Nephron progenitor cell (in vitro differentiated cells): ENCODE measurements around the gene ZFHX3.
A peak's percentile ranks its signal among the peaks of the same experiment; 100 is the strongest.

ENCODE experiments used
- DNase-seq: peaks from one replicate; pipeline ENCODE4 v3.0.0; 2021
- H3K27ac Mint-ChIP-seq: 2 replicates; pipeline ENCODE4 v1.8.0; 2021; ENCODE audit warnings: mild to moderate bottlenecking, moderate library complexity, mixed read lengths
- H3K27me3 Mint-ChIP-seq: 2 replicates; pipeline ENCODE4 v1.8.0; 2021; ENCODE audit warnings: mild to moderate bottlenecking, low read depth, mixed read lengths; ENCODE audit not compliant: poor library complexity
- H3K36me3 Mint-ChIP-seq: 2 replicates; pipeline ENCODE4 v1.8.0; 2021; ENCODE audit warnings: low read depth, mixed read lengths
- H3K4me1 Mint-ChIP-seq: 2 replicates; pipeline ENCODE4 v1.8.0; 2021; ENCODE audit warnings: mixed read lengths
- H3K4me3 Mint-ChIP-seq: 2 replicates; pipeline ENCODE4 v1.8.0; 2021; ENCODE audit warnings: mild to moderate bottlenecking, moderate library complexity, mixed read lengths
- H3K9me3 Mint-ChIP-seq: 2 replicates; pipeline ENCODE4 v1.8.0; 2021; ENCODE audit warnings: mild to moderate bottlenecking, moderate library complexity, mixed read lengths
- CTCF ChIP-seq: fragments of 200-600 bp; sonication (generic); IDR thresholded peaks from 2 replicates; pipeline ENCODE4 v1.5.0; 2021; ENCODE audit warnings: antibody characterized with exemption

ZFHX3 gene

GRCh38 chr16:72886346-72886974 is 161.5 kb downstream of the ZFHX3 start:
- TF ChIP-seq CTCF: no peak
- Mint-ChIP-seq H3K4me3 (no peak overlapping the region), H3K9me3 (no peaks in the 10 kb centered on the region), H3K4me1 (peaks cover 31% of the 10 kb centered on the region), H3K27ac (peak overlapping the region; percentile 84), H3K36me3 (peaks cover 74% of the 10 kb centered on the region), H3K27me3 (peaks cover 9% of the 10 kb centered on the region)
- no peak for DNase-seq

- peaks cover 68% of the 10 kb centered on the region for H3K36me3 Mint-ChIP-seq
- peaks cover 31% of the 10 kb centered on the region for H3K4me1 Mint-ChIP-seq
- no peak for DNase-seq
- TF ChIP-seq CTCF: no peak
- peaks cover 5% of the 10 kb centered on the region for H3K27me3 Mint-ChIP-seq
- H3K4me3 Mint-ChIP-seq: no peak overlapping the region
- H3K9me3 Mint-ChIP-seq: no peaks in the 10 kb centered on the region
- peak overlapping the region; percentile 31 for H3K27ac Mint-ChIP-seq
These were observed 163.4 kb downstream of the ZFHX3 start for GRCh38 chr16:72884573-72884972.

- TF ChIP-seq CTCF: no peak
- Mint-ChIP-seq H3K4me1 (peaks cover 31% of the 10 kb centered on the region), H3K4me3 (no peak overlapping the region), H3K36me3 (peaks cover 63% of the 10 kb centered on the region), H3K9me3 (no peaks in the 10 kb centered on the region), H3K27me3 (peaks cover 5% of the 10 kb centered on the region), H3K27ac (peak overlapping the region; percentile 31)
- no peak for DNase-seq
These were observed 163.9 kb downstream of the ZFHX3 start for GRCh38 chr16:72884037-72884436.

- DNase-seq: no peak
- H3K4me3 Mint-ChIP-seq: no peak overlapping the region
- no peak for TF ChIP-seq CTCF
- no peak overlapping the region for H3K27ac Mint-ChIP-seq
- peaks cover 3% of the 10 kb centered on the region for H3K27me3 Mint-ChIP-seq
- peaks cover 37% of the 10 kb centered on the region for H3K4me1 Mint-ChIP-seq
- peaks cover 24% of the 10 kb centered on the region for H3K36me3 Mint-ChIP-seq
- no peaks in the 10 kb centered on the region for H3K9me3 Mint-ChIP-seq
These were observed 168.1 kb downstream of the ZFHX3 start for GRCh38 chr16:72879846-72880245.

GRCh38 chr16:72878301-72879269 is 169.3 kb downstream of the ZFHX3 start:
- peaks cover 3% of the 10 kb centered on the region for H3K27me3 Mint-ChIP-seq
- H3K27ac Mint-ChIP-seq: no peak overlapping the region
- H3K4me1 Mint-ChIP-seq: peaks cover 28% of the 10 kb centered on the region
- H3K9me3 Mint-ChIP-seq: peaks cover under 1% of the 10 kb centered on the region
- DNase-seq: no peak
- H3K4me3 Mint-ChIP-seq: no peak overlapping the region
- TF ChIP-seq CTCF: no peak
- H3K36me3 Mint-ChIP-seq: peaks cover 20% of the 10 kb centered on the region
